SK-N-SH (cell line): ENCODE data around the gene TCP11L1. TPM values are rescaled to one million over a fixed set of nuclear protein-coding genes. Genes with fewer than 3 reads are reported as not detected.

Source experiments
- CTCF ChIA-PET: fragments of 300-600, 350-600 bp; formaldehyde crosslinking; extraction: SDS; loops from one replicate; lab custom pipeline; 2021; lab: Yijun Ruan, JAX
- POLR2A ChIA-PET: fragments of 350-600 bp; sonication (Branson Sonifier 250); formaldehyde crosslinking; extraction: SDS; loops from one replicate; lab custom pipeline; 2020; ENCODE audit warnings: antibody characterized with exemption, inconsistent platforms; lab: Yijun Ruan, JAX
- DNase-seq: peaks from one replicate; pipeline ENCODE4 v3.0.0; 2012
- H2AFZ ChIP-seq: fragments of 200-600 bp; sonication (generic); 2 replicates; pipeline ENCODE4 v1.8.1; 2016; ENCODE audit warnings: antibody characterized with exemption, mild to moderate bottlenecking, low read depth
- H3F3A ChIP-seq: fragments of 200-600 bp; sonication (generic); replicated peaks from 2 replicates; pipeline ENCODE3; 2016; ENCODE audit warnings: antibody characterized with exemption, mild to moderate bottlenecking; ENCODE audit not compliant: insufficient read depth
- H3K27ac ChIP-seq, 2 experiments: fragments of 200-500 bp in 1 of 2; fragments of 200-600 bp in 1 of 2; sonication (Bioruptor generic) in 1 of 2; sonication (generic), shearing (Covaris generic) in 1 of 2; 2 replicates each; pipeline versions ENCODE4 v1.5.1 to v1.6.1; 2014 to 2016; ENCODE audit warnings: low read depth in 2 of 2, inconsistent platforms in 1 of 2, low read length in 1 of 2, mild to moderate bottlenecking in 1 of 2, mixed read lengths in 1 of 2
- H3K27me3 ChIP-seq: fragments of 200-600 bp; sonication (generic), shearing (Covaris generic); 2 replicates; pipeline ENCODE4 v1.6.1; 2016; ENCODE audit warnings: mixed run types; ENCODE audit not compliant: insufficient read depth
- H3K36me3 ChIP-seq, 2 experiments: fragments of 200-500 bp in 1 of 2; fragments of 200-600 bp in 1 of 2; sonication (Bioruptor generic) in 1 of 2; sonication (generic) in 1 of 2; replicated peaks in 1 of 2; 2 replicates each; pipeline versions ENCODE3 to v1.5.1; 2014 to 2016; ENCODE audit warnings: low read length in 1 of 2, mild to moderate bottlenecking in 1 of 2; ENCODE audit not compliant: insufficient read depth in 2 of 2, control insufficient read depth in 1 of 2
- H3K4me1 ChIP-seq, 2 experiments: fragments of 200-500 bp in 1 of 2; fragments of 200-600 bp in 1 of 2; sonication (Bioruptor generic) in 1 of 2; sonication (generic), shearing (Covaris generic) in 1 of 2; 2 replicates each; pipeline versions ENCODE4 v1.5.1 to v1.6.1; 2014 to 2016; ENCODE audit warnings: low read depth in 1 of 2, low read length in 1 of 2, mixed run types in 1 of 2; ENCODE audit not compliant: insufficient read depth in 2 of 2, control insufficient read depth in 1 of 2
- H3K4me2 ChIP-seq: fragments of 200-600 bp; sonication (generic), shearing (Covaris generic); 2 replicates; pipeline ENCODE4 v1.6.1; 2017; ENCODE audit warnings: mixed run types
- H3K4me3 ChIP-seq, 2 experiments: fragments of 200-500 bp in 1 of 2; fragments of 200-600 bp in 1 of 2; sonication (Bioruptor generic) in 1 of 2; sonication (generic), shearing (Covaris generic) in 1 of 2; 2 replicates each; pipeline versions ENCODE4 v1.5.1 to v1.8.1; 2014 to 2016; ENCODE audit warnings: low read depth in 2 of 2, inconsistent platforms in 1 of 2, low read length in 1 of 2, mild to moderate bottlenecking in 1 of 2, mixed read lengths in 1 of 2, moderate library complexity in 1 of 2
- H3K79me2 ChIP-seq: fragments of 200-600 bp; sonication (generic); 2 replicates; pipeline ENCODE4 v1.8.1; 2017; ENCODE audit warnings: mild to moderate bottlenecking; ENCODE audit not compliant: insufficient read depth
- H3K9ac ChIP-seq: fragments of 200-600 bp; sonication (generic); 2 replicates; pipeline ENCODE4 v1.6.1; 2017; ENCODE audit warnings: mixed run types
- H3K9me2 ChIP-seq: fragments of 200-600 bp; sonication (generic); 2 replicates; pipeline ENCODE4 v1.6.1; 2017; ENCODE audit warnings: mixed run types
- H3K9me3 ChIP-seq: fragments of 200-600 bp; sonication (generic); 2 replicates; pipeline ENCODE4 v1.6.1; 2017; ENCODE audit warnings: mixed run types, mild to moderate bottlenecking, moderate library complexity
- H4K20me1 ChIP-seq: fragments of 200-600 bp; sonication (generic); 2 replicates; pipeline ENCODE4 v1.6.1; 2017; ENCODE audit warnings: mild to moderate bottlenecking, mixed run types; ENCODE audit not compliant: insufficient read depth
- ELF1 ChIP-seq: IDR thresholded peaks from 2 replicates; pipeline ENCODE4 v1.4.0; 2012
- EP300 ChIP-seq, 2 experiments: IDR thresholded peaks; 2 replicates each; pipeline versions ENCODE4 v1.4.0 to v1.6.1; 2012; ENCODE audit warnings: borderline replicate concordance in 1 of 2, low read depth in 1 of 2, low read length in 1 of 2
- FOSL2 ChIP-seq: IDR thresholded peaks from 2 replicates; pipeline ENCODE4 v1.4.0; 2012; ENCODE audit warnings: low read depth, mild to moderate bottlenecking, moderate library complexity, borderline replicate concordance
- FOXM1 ChIP-seq: IDR thresholded peaks from 2 replicates; pipeline ENCODE4 v1.4.0; 2012; ENCODE audit warnings: low read depth, mild to moderate bottlenecking
- GATA2 ChIP-seq: sonication (generic); formaldehyde crosslinking; IDR thresholded peaks from 2 replicates; pipeline ENCODE4 v1.5.0; 2020; ENCODE audit warnings: mild to moderate bottlenecking, missing genetic modification reagents
- IRF3 ChIP-seq: fragments of 150-350 bp; IDR thresholded peaks from 2 replicates; pipeline ENCODE4 v1.6.1; 2016; ENCODE audit warnings: mild to moderate bottlenecking, low read depth, low read length
- JUND ChIP-seq: IDR thresholded peaks from 2 replicates; pipeline ENCODE4 v1.4.0; 2012
- MAX ChIP-seq: IDR thresholded peaks from 2 replicates; pipeline ENCODE4 v1.4.0; 2012; ENCODE audit warnings: low read depth
- NRF1 ChIP-seq: IDR thresholded peaks from 2 replicates; pipeline ENCODE4 v1.6.1; 2012; ENCODE audit warnings: low read depth, mild to moderate bottlenecking, low read length
- PBX3 ChIP-seq: IDR thresholded peaks from 2 replicates; pipeline ENCODE4; 2012
- POLR2AphosphoS5 ChIP-seq: IDR thresholded peaks from 2 replicates; pipeline ENCODE4 v1.6.1; 2012; ENCODE audit warnings: low read depth, low read length
- RAD21 ChIP-seq: IDR thresholded peaks from 2 replicates; pipeline ENCODE4 v1.6.1; 2012; ENCODE audit warnings: mild to moderate bottlenecking, low read length
- RCOR1 ChIP-seq: fragments of 150-350 bp; IDR thresholded peaks from 2 replicates; pipeline ENCODE4 v1.6.1; 2017; ENCODE audit warnings: antibody characterized with exemption, low read length
- SMC3 ChIP-seq: IDR thresholded peaks from 2 replicates; pipeline ENCODE4 v1.6.1; 2012; ENCODE audit warnings: low read depth, low read length, improper control_type of control experiment
- USF2 ChIP-seq: fragments of 150-350 bp; IDR thresholded peaks from 2 replicates; pipeline ENCODE4 v1.6.1; 2017; ENCODE audit warnings: antibody characterized with exemption, low read length, low read depth, borderline replicate concordance
- ZBTB33 ChIP-seq: IDR thresholded peaks from 2 replicates; pipeline ENCODE4 v1.4.0; 2012; ENCODE audit warnings: low read depth, borderline replicate concordance
- polyA plus RNA-seq, 3 experiments: library from polyadenylated mRNA; depleted of rRNA; stranded (reverse); fragments of >200 nt; gene quantifications; 2 replicates each; pipeline ENCODE4 v1.2.3, GENCODE V29; 2012

TCP11L1 gene
- polyA plus RNA-seq, 1 of the 3 experiments (the other 2 are of a cell fraction): 12.7 TPM

GRCh38 chr11:33103836-33104235 lies 64.5 kb downstream of the TCP11L1 start:
- H3K9me3 ChIP-seq: no peaks in the 10 kb centered on the region
- no peak overlapping the region for H3K4me2 ChIP-seq
- DNase-seq: no peak
- H3K9me2 ChIP-seq: no peaks in the 10 kb centered on the region
- no peak overlapping the region for H3K4me3 ChIP-seq
- no peaks in the 10 kb centered on the region for H3K27me3 ChIP-seq
- TF ChIP-seq ZBTB33 (no peak), NRF1 (no peak), FOSL2 (no peak), RCOR1 (no peak), POLR2AphosphoS5 (no peak), ELF1 (no peak), SMC3 (no peak), FOXM1 (no peak), USF2 (no peak), EP300 (IDR thresholded peaks at IDR 0.05; ENCODE audit: borderline replicate concordance in 1 of 2, low read depth in 1 of 2, low read length in 1 of 2) (no peak), MAX (no peak), IRF3 (no peak), GATA2 (CRISPR knock-in tag) (no peak), PBX3 (no peak), RAD21 (no peak), JUND (no peak)
- H3K27ac ChIP-seq: no peak overlapping the region
- H3K79me2 ChIP-seq: no peaks in the 10 kb centered on the region
- H3F3A ChIP-seq: peaks cover 15% of the 10 kb centered on the region
- no peak overlapping the region for H3K9ac ChIP-seq
- no peaks in the 10 kb centered on the region; a peak in 1 of 4 replicates for H3K4me1 ChIP-seq
- POLR2A ChIA-PET: no interaction called here
- peaks cover 38 to 55% of the 10 kb centered on the region in 2 experiments for H3K36me3 ChIP-seq
- CTCF ChIA-PET: interaction anchor here (0.9 kb wide), 1 partner anchor 64 kb away, joined by 3 read pairs; no protein-coding TSS in a partner anchor
- H4K20me1 ChIP-seq: no peaks in the 10 kb centered on the region
- H2AFZ ChIP-seq: no peak overlapping the region
